HEK293T (cell line): Measurements from ENCODE around the gene ADCY6.
"Not testable (repeated sequence)": the region's sequence is repeated elsewhere in the genome, so short reads cannot be mapped to it uniquely, and the experiment has no call there.

Source experiments
- CTCF ChIA-PET: fragments of 350-600 bp; formaldehyde crosslinking; extraction: SDS; loops from one replicate; lab custom pipeline; 2021; ENCODE audit warnings: antibody characterized with exemption, inconsistent platforms; lab: Yijun Ruan, JAX
- POLR2A ChIA-PET: fragments of 350-600 bp; formaldehyde crosslinking; extraction: SDS; loops from one replicate; lab custom pipeline; 2020; ENCODE audit warnings: antibody characterized with exemption, inconsistent platforms; lab: Yijun Ruan, JAX
- DNase-seq: peaks from one replicate; pipeline ENCODE4 v3.0.0; 2012; ENCODE audit warnings: mixed read lengths; ENCODE audit errors: extremely low spot score
- ARNT ChIP-seq: fragments of 450-650 bp; IDR thresholded peaks from 2 replicates; pipeline ENCODE4 v1.6.1; 2017; ENCODE audit warnings: mild to moderate bottlenecking
- BHLHE40 ChIP-seq: fragments of 450-650 bp; IDR thresholded peaks from 2 replicates; pipeline ENCODE4 v1.6.1; 2016; ENCODE audit warnings: mild to moderate bottlenecking, moderate library complexity, borderline replicate concordance
- CTBP1 ChIP-seq: fragments of 450-650 bp; IDR thresholded peaks from 2 replicates; pipeline ENCODE4 v1.6.1; 2016; ENCODE audit warnings: borderline replicate concordance
- ELF4 ChIP-seq: fragments of 450-650 bp; IDR thresholded peaks from 2 replicates; pipeline ENCODE4 v1.6.1; 2017; ENCODE audit warnings: antibody characterized with exemption
- FOXA1 ChIP-seq: fragments of 450-650 bp; IDR thresholded peaks from 2 replicates; pipeline ENCODE4 v1.6.1; 2016; ENCODE audit warnings: mild to moderate bottlenecking
- FOXK2 ChIP-seq: fragments of 450-650 bp; IDR thresholded peaks from 2 replicates; pipeline ENCODE4 v1.6.1; 2016; ENCODE audit warnings: mild to moderate bottlenecking
- FOXM1 ChIP-seq: fragments of 450-650 bp; IDR thresholded peaks from 2 replicates; pipeline ENCODE4 v1.6.1; 2017; ENCODE audit warnings: mild to moderate bottlenecking, borderline replicate concordance
- HDGF ChIP-seq: fragments of 450-650 bp; IDR thresholded peaks from 2 replicates; pipeline ENCODE4 v1.6.1; 2017; ENCODE audit warnings: antibody characterized with exemption, borderline replicate concordance
- L3MBTL2 ChIP-seq: fragments of 450-650 bp; conservative IDR thresholded peaks from 2 replicates; pipeline ENCODE4 v1.6.1; 2016; ENCODE audit warnings: mild to moderate bottlenecking
- LEF1 ChIP-seq: fragments of 450-650 bp; IDR thresholded peaks from 2 replicates; pipeline ENCODE4 v1.6.1; 2017; ENCODE audit warnings: mild to moderate bottlenecking, borderline replicate concordance
- NFRKB ChIP-seq: fragments of 450-650 bp; IDR thresholded peaks from 2 replicates; pipeline ENCODE4 v1.6.1; 2016; ENCODE audit warnings: mild to moderate bottlenecking, moderate library complexity
- PKNOX1 ChIP-seq: fragments of 450-650 bp; IDR thresholded peaks from 2 replicates; pipeline ENCODE4 v1.6.1; 2016
- SP1 ChIP-seq: fragments of 450-650 bp; IDR thresholded peaks from 2 replicates; pipeline ENCODE4 v1.6.1; 2017
- SUZ12 ChIP-seq: fragments of 450-650 bp; IDR thresholded peaks from 2 replicates; pipeline ENCODE4 v1.6.1; 2016; ENCODE audit warnings: mild to moderate bottlenecking
- TARDBP ChIP-seq: fragments of 450-650 bp; IDR thresholded peaks from 2 replicates; pipeline ENCODE4 v1.6.1; 2016
- ZNF384 ChIP-seq: fragments of 450-650 bp; IDR thresholded peaks from 2 replicates; pipeline ENCODE4 v1.6.1; 2016

ADCY6 gene

GRCh38 chr12:48736456-48736855 is 52.4 kb downstream of the ADCY6 start:
- no peak for DNase-seq
- TF ChIP-seq FOXM1: no peak
- TF ChIP-seq PKNOX1: peak; percentile 20; the same call in 1 of the 2 replicates
- ChIA-PET CTCF (interaction anchor here (0.7 kb wide), 1 partner anchor 561 kb away, joined by 4 read pairs; no protein-coding TSS in a partner anchor), POLR2A (no interaction called here)

- no peak for TF ChIP-seq SP1
- no peak for TF ChIP-seq LEF1
- no peak for TF ChIP-seq PKNOX1
- TF ChIP-seq BHLHE40: no peak
- TF ChIP-seq FOXK2: no peak
- no peak for TF ChIP-seq ZNF384
- TF ChIP-seq HDGF: no peak
- no peak for TF ChIP-seq NFRKB
- TF ChIP-seq FOXA1: no peak
- TF ChIP-seq L3MBTL2: no peak
- no peak for TF ChIP-seq ARNT
- TF ChIP-seq FOXM1: no peak
- no peak for TF ChIP-seq TARDBP
- no peak for TF ChIP-seq SUZ12
- TF ChIP-seq CTBP1: no peak
- TF ChIP-seq ELF4: no peak
- DNase-seq: no peak
- POLR2A ChIA-PET: no interaction called here
- CTCF ChIA-PET: no interaction called here
Measured at GRCh38 chr12:48728807-48729206, 60.1 kb downstream of the ADCY6 start.

- POLR2A ChIA-PET, CTCF ChIA-PET, DNase-seq: not testable (repeated sequence)
Measured at GRCh38 chr12:48720737-48721136, 68.2 kb downstream of the ADCY6 start.

GRCh38 chr12:48720171-48720570 is 68.7 kb downstream of the ADCY6 start:
- DNase-seq, POLR2A ChIA-PET, CTCF ChIA-PET: not testable (repeated sequence)

- CTCF ChIA-PET: interaction anchor here (0.5 kb wide), 1 partner anchor 33 kb away, joined by 5 read pairs; no protein-coding TSS in a partner anchor
- DNase-seq, POLR2A ChIA-PET: not testable (repeated sequence)
Measured at GRCh38 chr12:48719002-48719401, 69.9 kb downstream of the ADCY6 start.

GRCh38 chr12:48717252-48717695 is 71.6 kb downstream of the ADCY6 start:
- CTCF ChIA-PET: no interaction called here
- POLR2A ChIA-PET: interaction anchor here (1.1 to 1.3 kb wide), 2 partner anchors 35 to 97 kb away, joined by 3 to 4 read pairs; partner anchors contain the start of gene KANSL2

GRCh38 chr12:48716493-48717251 is 72.2 kb downstream of the ADCY6 start, which contains the start of gene CCNT1:
TSS of gene CCNT1 (minus strand) at chr12:48716707. CDS start at chr12:48716675, 32 bp downstream.
- CTCF ChIA-PET: no interaction called here
- POLR2A ChIA-PET: interaction anchor here (1.1 to 1.3 kb wide), 3 partner anchors 34 to 98 kb away, joined by 3 to 7 read pairs (median 4); partner anchors contain the start of gene KANSL2
- TF ChIP-seq FOXA1: no peak
- peak; percentile 87 for TF ChIP-seq ELF4
- TF ChIP-seq L3MBTL2: peak; percentile 91
- no peak for TF ChIP-seq HDGF
- DNase-seq: peak; percentile 97

More at GRCh38 chr12:48717252-48717695, 71.6 kb downstream of the ADCY6 start:
- DNase-seq: no peak
- no peak for TF ChIP-seq CTBP1
- no peak for TF ChIP-seq NFRKB
